HepG2 (cell line): ENCODE measurements around the gene ALKBH2. TPM values are rescaled to one million over a fixed set of nuclear protein-coding genes. Genes with fewer than 3 reads are reported as not detected.
A peak's percentile ranks its signal among the peaks of the same experiment; 100 is the strongest.

Source experiments
- CHCHD3 ChIP-seq: sonication (generic); formaldehyde crosslinking; IDR thresholded peaks from 2 replicates; pipeline ENCODE4 v1.8.0; 2022; ENCODE audit warnings: mild to moderate bottlenecking, missing genetic modification reagents, moderate library complexity
- ELF1 ChIP-seq: sonication (generic); formaldehyde crosslinking; IDR thresholded peaks from 2 replicates; pipeline ENCODE4 v1.4.0; 2020; ENCODE audit warnings: missing genetic modification reagents
- ETV5 ChIP-seq: IDR thresholded peaks from 2 replicates; pipeline ENCODE4 v1.6.1; 2018; ENCODE audit warnings: missing biosample characterization, missing genetic modification reagents, inconsistent platforms, borderline replicate concordance
- GABPB1 ChIP-seq: IDR thresholded peaks from 2 replicates; pipeline ENCODE4 v1.6.1; 2016; ENCODE audit warnings: mild to moderate bottlenecking, missing genetic modification reagents, moderate library complexity, missing compliant biosample characterization
- HDAC6 ChIP-seq: fragments of 200-600 bp; sonication (generic); IDR thresholded peaks from 2 replicates; pipeline ENCODE4 v1.7.0; 2017; ENCODE audit warnings: mild to moderate bottlenecking, antibody characterized with exemption, low read length, low read depth
- KLF16 ChIP-seq, 2 experiments: sonication (generic) in 1 of 2; formaldehyde crosslinking in 1 of 2; IDR thresholded peaks; 2 replicates each; pipeline versions ENCODE4 v1.6.1 to v1.8.0; 2016 to 2023; ENCODE audit warnings: missing genetic modification reagents in 2 of 2, missing compliant biosample characterization in 1 of 2
- PHF8 ChIP-seq: sonication (generic); formaldehyde crosslinking; IDR thresholded peaks from 2 replicates; pipeline ENCODE4 v1.5.0; 2020; ENCODE audit warnings: missing genetic modification reagents
- RELA ChIP-seq: sonication (generic); formaldehyde crosslinking; IDR thresholded peaks from 2 replicates; pipeline ENCODE4 v1.4.0; 2020; ENCODE audit warnings: missing genetic modification reagents
- TCF7 ChIP-seq: sonication (generic); IDR thresholded peaks from 2 replicates; pipeline ENCODE4 v1.6.1; 2016; ENCODE audit warnings: antibody characterized with exemption, low read depth
- TRIM24 ChIP-seq: sonication (generic); formaldehyde crosslinking; IDR thresholded peaks from 2 replicates; pipeline ENCODE4 v1.8.0; 2022; ENCODE audit warnings: mild to moderate bottlenecking, missing genetic modification reagents
- YEATS2 ChIP-seq: sonication (generic); formaldehyde crosslinking; IDR thresholded peaks from 2 replicates; pipeline ENCODE4 v1.4.0; 2020; ENCODE audit warnings: missing genetic modification reagents, borderline replicate concordance
- ZNF17 ChIP-seq: sonication (generic); formaldehyde crosslinking; IDR thresholded peaks from 2 replicates; pipeline ENCODE4 v1.5.0; 2020; ENCODE audit warnings: mild to moderate bottlenecking, missing genetic modification reagents
- ZNF205 ChIP-seq: IDR thresholded peaks from 2 replicates; pipeline ENCODE4 v1.6.1; 2018; ENCODE audit warnings: missing biosample characterization, missing genetic modification reagents
- polyA plus RNA-seq, 8 experiments: library from polyadenylated mRNA; depleted of rRNA in 3 of 8; stranded (reverse) in 7 of 8; unstranded in 1 of 8; fragments of >200 nt; fragmentation: Illumina TruSeq in 4 of 8; extraction: Trizol in 4 of 8; gene quantifications; 2 replicates each; pipeline versions ENCODE4 v1.2.1 to v1.2.3, GENCODE V29; 2011 to 2016; ENCODE audit warnings: low read depth in 4 of 8, missing spikeins in 1 of 8, mixed read lengths in 1 of 8; ENCODE audit not compliant: insufficient read depth in 1 of 8
- total RNA-seq, 5 experiments: library from RNA; depleted of rRNA; stranded (reverse); fragments of >200 nt; fragmentation: Illumina TruSeq; extraction: Trizol; gene quantifications; 2 replicates each; pipeline ENCODE4 v1.2.3, GENCODE V29; 2016; ENCODE audit warnings: low read depth in 1 of 5
- TF ChIP-seq, protein P1 (sequence below): sonication (generic); formaldehyde crosslinking; IDR thresholded peaks from 2 replicates; pipeline ENCODE4 v1.4.0; 2020; ENCODE audit warnings: missing genetic modification reagents, mild to moderate bottlenecking, borderline replicate concordance
- TF ChIP-seq, protein P2 (sequence below): sonication (generic); formaldehyde crosslinking; IDR thresholded peaks from 2 replicates; pipeline ENCODE4 v1.4.0; 2020; ENCODE audit warnings: missing genetic modification reagents, borderline replicate concordance
- TF ChIP-seq, protein P3 (sequence below): sonication (generic); formaldehyde crosslinking; IDR thresholded peaks from 2 replicates; pipeline ENCODE4 v1.5.0; 2020; ENCODE audit warnings: mild to moderate bottlenecking, low read depth, missing genetic modification reagents, borderline replicate concordance
- TF ChIP-seq, protein P4 (sequence below): IDR thresholded peaks from 2 replicates; pipeline ENCODE4 v1.6.1; 2018; ENCODE audit warnings: missing genetic modification reagents, mild to moderate bottlenecking, missing compliant biosample characterization

ALKBH2 gene
- total and polyA plus RNA-seq, 2 of the 13 experiments (the other 11 are each of a cell fraction or from before 2014, with no cell fraction given): 21.0 to 40.5 TPM

DNA sequence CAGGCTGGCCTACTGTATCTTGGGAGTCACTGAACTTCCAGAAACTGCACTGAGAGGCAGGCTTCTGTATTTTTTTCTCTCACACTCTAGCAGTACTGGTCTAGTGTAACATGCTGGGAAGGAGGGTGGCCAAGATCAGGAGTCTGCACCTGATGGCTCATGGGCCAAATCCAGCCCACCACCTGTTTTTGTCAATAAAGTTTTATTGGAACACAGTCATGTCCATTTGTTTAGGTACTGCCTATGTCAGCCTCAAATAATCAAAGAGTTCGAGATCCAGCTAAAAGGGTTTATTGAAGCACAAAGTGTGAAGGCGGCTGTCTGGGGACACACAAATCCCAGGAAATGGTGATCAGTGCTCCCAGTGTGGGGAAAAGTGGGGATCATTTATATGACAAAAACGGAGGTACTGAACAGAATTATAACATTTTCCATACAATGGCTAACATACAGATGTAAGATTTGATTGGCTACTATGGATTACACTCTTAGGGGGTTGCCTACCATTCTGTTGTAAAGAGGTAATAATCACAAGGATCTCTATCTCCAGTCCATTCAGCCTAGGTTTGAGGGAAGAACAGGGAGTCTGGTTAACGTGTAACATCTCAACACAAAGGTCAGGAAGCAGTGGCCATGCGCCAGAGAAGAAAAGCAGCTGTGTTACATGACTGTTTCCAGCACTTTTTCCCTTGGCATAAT lies 28.0 kb downstream of the ALKBH2 start (continued):
- TF ChIP-seq ZNF17 (CRISPR knock-in tag): no peak
- TF ChIP-seq TRIM24 (CRISPR knock-in tag): no peak
- no peak for TF ChIP-seq CHCHD3 (CRISPR knock-in tag)
- TF ChIP-seq YEATS2 (CRISPR knock-in tag): 0 out of 2 replicates have a peak, but pooled peaks have one; percentile 37
- TF ChIP-seq TCF7: no peak
- TF ChIP-seq, protein P1, sequence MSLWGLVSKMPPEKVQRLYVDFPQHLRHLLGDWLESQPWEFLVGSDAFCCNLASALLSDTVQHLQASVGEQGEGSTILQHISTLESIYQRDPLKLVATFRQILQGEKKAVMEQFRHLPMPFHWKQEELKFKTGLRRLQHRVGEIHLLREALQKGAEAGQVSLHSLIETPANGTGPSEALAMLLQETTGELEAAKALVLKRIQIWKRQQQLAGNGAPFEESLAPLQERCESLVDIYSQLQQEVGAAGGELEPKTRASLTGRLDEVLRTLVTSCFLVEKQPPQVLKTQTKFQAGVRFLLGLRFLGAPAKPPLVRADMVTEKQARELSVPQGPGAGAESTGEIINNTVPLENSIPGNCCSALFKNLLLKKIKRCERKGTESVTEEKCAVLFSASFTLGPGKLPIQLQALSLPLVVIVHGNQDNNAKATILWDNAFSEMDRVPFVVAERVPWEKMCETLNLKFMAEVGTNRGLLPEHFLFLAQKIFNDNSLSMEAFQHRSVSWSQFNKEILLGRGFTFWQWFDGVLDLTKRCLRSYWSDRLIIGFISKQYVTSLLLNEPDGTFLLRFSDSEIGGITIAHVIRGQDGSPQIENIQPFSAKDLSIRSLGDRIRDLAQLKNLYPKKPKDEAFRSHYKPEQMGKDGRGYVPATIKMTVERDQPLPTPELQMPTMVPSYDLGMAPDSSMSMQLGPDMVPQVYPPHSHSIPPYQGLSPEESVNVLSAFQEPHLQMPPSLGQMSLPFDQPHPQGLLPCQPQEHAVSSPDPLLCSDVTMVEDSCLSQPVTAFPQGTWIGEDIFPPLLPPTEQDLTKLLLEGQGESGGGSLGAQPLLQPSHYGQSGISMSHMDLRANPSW (CRISPR knock-in tag): no peak
- no peak for TF ChIP-seq RELA (CRISPR knock-in tag)
- TF ChIP-seq ELF1 (CRISPR knock-in tag): peak; percentile 16; the same call in 1 of the 2 replicates
- 0 out of 4 replicates have a peak, but pooled peaks of 1 of the 2 experiments have one; percentile 36 for TF ChIP-seq KLF16 (CRISPR knock-in tag; IDR thresholded peaks at IDR 0.05)
- TF ChIP-seq, protein P2, sequence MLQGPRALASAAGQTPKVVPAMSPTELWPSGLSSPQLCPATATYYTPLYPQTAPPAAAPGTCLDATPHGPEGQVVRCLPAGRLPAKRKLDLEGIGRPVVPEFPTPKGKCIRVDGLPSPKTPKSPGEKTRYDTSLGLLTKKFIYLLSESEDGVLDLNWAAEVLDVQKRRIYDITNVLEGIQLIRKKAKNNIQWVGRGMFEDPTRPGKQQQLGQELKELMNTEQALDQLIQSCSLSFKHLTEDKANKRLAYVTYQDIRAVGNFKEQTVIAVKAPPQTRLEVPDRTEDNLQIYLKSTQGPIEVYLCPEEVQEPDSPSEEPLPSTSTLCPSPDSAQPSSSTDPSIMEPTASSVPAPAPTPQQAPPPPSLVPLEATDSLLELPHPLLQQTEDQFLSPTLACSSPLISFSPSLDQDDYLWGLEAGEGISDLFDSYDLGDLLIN (CRISPR knock-in tag): no peak
- 0 out of 2 replicates have a peak, but pooled peaks have one; percentile 25 for TF ChIP-seq ZNF205 (CRISPR knock-in tag)
- TF ChIP-seq GABPB1 (CRISPR knock-in tag): peak; percentile 18; the same call in 1 of the 2 replicates
- TF ChIP-seq, protein P3, sequence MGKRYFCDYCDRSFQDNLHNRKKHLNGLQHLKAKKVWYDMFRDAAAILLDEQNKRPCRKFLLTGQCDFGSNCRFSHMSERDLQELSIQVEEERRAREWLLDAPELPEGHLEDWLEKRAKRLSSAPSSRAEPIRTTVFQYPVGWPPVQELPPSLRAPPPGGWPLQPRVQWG (CRISPR knock-in tag): no peak
- peak; percentile 51; the same call in 1 of the 2 replicates for TF ChIP-seq ETV5 (CRISPR knock-in tag)
- no peak for TF ChIP-seq HDAC6
- TF ChIP-seq PHF8 (CRISPR knock-in tag): peak; percentile 23; the same call in 1 of the 2 replicates
- TF ChIP-seq, protein P4, sequence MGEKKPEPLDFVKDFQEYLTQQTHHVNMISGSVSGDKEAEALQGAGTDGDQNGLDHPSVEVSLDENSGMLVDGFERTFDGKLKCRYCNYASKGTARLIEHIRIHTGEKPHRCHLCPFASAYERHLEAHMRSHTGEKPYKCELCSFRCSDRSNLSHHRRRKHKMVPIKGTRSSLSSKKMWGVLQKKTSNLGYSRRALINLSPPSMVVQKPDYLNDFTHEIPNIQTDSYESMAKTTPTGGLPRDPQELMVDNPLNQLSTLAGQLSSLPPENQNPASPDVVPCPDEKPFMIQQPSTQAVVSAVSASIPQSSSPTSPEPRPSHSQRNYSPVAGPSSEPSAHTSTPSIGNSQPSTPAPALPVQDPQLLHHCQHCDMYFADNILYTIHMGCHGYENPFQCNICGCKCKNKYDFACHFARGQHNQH (CRISPR knock-in tag): peak; percentile 37; the same call in 1 of the 2 replicates
